Measurements from ENCODE around the gene MYH8.
A peak's percentile ranks its signal among the peaks of the same experiment; 100 is the strongest.

Gene MYH8

DNA sequence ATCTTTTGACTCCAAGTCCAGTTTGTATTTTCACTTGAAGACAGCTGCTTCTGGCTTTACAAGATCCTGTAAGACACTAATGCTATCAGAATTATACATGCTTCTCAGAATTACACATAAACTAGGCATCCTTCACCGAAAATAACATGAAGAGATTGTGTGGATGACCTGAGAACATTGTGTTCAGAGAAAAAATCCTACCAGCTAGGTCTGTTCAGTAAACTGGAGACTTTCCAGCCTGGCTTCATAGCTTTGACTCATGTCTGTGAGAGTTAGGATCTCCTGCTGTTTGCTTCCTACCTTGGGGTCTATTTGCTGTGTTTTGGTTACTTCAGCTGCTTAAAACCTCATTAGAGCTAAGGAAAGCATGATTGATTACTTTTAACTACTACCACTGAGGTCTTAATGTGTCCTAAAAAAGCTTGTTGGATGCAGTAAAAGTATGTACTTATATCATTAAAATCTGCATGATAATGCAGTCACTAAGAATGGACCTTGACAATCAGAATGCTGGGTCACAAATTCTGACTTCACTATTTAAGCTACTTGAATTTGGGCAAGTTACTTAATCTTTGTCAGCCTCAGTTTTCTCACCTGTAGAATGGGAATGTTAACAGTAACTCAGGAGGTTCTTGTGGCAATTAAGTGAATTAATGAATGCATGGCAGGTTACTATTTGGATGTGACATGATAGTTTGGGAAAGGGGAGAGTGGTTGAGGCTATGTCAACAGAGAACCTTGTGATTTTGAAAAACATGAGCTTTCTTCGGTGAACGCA is 40.9 kb downstream of the MYH8 start:
- DNase-seq = no peak

DNA sequence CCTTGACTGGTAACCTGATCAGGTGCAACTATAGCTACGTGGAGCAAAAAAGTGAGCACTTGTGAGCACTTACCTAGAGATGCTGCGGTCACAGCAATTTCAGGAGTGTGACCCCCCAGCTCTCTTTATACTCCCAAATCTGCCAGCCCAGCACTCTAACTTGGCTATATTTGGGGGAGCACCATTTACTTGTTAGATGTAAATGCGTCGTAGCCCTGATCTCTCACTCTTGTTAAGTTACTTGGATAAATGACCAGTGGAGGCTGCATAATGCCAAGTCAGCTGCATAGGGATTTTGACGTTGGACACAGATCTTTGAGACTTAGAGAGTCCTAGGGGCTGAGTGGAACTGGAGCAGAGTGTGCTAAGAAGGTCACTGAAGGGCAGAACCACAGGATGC is 48.8 kb downstream of the MYH8 start, which contains the start of gene MYH13:
Gene MYH13 (minus strand): TSS at position 101 of the 400 bp plus-strand sequence. CDS start 8,476 bp downstream, outside the sequence.
- no peak for DNase-seq

DNA sequence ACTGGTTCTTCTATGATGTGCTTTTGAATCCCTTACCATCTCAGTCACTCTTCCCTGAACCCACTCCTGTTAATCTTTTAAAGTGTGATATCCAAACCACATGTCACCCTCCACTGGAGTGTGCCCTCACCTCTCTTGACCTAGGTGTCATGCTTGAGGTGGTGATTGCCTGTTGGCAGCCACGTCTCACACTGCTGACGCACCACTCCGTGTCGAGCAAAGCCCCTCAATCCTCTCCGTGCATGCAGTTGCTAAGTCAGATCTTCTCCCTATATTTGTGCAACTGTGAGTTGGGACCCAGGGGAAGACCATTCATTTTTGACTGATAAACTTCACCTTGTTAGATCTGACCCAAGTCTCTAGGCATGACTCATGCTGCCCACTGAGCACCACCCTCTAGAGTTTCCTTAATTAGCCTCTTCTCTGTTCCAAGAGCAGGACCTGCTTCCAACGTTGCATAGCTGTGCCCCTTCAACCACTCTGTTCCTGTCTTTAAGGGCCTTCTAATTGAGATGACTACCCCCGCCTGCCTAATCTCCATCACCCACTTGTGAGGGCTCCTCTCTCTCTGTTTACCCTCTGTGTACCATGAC is 51.6 kb downstream of the MYH8 start:
- DNase-seq = no peak

DNA sequence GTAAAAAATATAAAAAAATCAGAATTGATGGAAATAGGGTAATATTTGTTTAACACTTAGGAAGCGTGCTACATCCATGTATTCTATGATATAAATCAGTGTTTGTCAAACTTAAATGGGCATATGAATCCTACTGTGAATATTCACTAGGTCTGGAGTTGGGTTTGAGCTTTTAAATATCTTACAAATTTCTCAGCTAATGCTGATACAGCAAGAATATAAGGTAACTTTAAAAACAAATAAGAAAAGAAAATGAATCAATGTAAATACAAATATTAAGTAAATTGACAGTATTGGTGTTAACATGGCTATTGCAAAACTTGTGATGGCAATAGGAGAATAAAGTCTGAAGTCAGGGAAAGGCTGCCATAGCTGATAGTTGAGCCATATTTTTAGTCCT is 52.5 kb downstream of the MYH8 start:
- no peak for DNase-seq

DNA sequence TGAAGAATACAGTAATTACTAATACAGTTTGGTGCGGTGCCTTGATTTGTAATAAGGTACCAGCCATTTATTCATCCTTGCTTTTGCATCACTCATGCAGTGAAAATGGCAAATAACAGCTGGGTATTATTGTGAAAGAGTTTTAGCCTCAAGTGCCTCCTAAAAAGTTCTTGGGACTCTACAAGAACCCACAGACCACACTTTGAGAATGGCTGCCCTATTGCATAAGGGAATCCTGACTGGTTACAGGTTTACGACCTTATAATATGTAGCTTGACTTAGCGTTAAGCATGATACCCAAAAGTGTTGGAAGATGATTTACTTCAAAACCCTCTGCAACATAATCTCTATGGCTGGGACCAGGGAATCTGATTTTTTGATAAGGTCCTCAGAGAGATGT is 53.2 kb downstream of the MYH8 start:
- no peak for DNase-seq

DNA sequence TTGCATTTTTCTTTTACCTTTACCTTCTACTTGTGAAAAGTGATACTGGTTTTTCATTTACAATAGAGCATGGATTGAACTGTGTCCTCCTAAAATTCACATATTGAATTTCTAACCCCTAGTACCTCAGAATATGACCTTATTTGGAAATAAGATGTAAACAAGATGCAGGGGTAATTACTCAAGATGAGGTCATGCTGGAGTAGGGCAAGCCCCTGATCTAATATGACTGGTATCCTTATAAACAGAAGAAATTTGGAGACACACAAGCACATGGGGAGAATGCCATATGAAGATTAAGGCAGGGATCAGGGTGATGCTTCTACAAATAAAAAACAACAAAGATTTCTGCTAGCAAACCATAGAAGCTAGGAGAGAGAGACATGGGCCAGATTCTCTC is 61.2 kb downstream of the MYH8 start:
- DNase-seq = no peak

DNA sequence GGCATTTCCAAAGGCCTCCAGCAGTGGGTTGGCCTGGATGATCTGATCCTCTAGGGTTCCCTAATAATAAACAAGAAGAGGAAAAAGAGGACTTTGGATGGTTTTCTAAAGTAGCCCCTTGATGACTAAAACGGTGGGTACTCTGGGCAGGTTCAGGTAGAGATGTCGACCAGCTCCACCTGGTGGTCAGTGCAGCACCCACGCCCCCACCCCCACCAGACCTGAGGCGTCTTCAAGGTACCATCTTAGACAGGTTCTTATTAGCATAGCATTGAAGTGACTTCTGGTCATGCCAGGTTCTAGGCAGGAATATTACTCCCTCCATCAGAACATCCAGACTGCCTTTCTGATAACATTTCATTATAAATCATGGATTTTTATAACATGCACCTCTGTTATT is 64.0 kb downstream of the MYH8 start:
- peak; percentile 17 to 35 for DNase-seq

DNA sequence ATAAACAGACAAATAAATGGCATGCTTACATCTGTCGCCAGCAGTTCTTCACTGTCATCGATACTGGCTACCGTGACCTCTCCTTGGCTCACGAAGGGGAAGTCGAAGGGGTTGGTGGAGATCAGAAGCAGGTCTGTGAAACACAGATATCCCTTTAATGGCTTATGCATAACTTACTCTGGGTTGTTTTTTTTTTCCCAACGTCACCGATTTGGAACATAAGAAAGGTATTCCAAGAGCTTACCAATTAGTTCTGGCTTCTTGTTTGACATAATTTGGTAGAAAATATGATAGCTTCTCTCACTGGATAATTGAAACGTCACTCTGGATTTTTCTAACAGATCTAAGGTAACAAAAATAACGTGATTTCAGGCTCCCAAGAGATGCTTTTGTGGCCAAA is 67.1 kb downstream of the MYH8 start:
- DNase-seq = no peak

DNA sequence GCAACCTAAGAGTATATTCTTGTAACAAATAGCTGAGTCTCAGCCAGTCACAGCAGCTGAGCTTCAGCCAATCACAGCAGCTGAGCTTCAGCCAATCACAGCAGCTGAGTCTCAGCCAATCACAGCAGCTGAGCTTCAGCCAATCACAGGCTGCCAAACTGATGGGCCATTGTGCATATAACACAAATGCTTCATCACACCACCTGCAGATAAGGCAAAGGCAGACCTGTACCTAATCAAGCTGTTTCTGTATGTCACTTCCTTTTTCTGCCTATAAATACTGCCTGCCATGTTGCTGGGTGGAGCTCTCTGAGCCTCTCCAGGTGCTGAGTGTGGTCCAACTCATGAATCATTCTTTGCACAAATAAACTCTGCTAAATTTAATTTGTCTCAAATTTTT is 68.9 kb downstream of the MYH8 start:
- DNase-seq = no peak

DNA sequence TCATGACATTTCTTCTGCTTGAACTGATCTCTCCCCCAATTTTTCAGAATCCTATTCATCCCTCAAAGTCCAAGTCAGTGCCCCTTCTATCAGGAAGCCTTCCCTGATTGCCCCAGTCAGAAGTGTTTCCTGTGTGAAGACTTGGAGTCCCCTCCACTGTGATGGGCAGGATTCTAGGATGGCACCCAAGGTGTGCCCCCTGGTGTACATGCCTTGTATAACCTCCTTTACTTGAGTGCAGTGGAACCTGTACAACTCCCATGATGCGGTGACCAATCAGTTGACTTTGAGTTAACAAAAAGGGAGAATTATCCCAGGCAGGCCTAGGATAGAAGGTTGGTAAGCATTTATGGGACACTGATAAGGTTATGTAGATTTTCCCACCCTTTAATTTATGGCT is 72.3 kb downstream of the MYH8 start:
- peak in 1 of 2 donors; percentile 2 for DNase-seq

DNA sequence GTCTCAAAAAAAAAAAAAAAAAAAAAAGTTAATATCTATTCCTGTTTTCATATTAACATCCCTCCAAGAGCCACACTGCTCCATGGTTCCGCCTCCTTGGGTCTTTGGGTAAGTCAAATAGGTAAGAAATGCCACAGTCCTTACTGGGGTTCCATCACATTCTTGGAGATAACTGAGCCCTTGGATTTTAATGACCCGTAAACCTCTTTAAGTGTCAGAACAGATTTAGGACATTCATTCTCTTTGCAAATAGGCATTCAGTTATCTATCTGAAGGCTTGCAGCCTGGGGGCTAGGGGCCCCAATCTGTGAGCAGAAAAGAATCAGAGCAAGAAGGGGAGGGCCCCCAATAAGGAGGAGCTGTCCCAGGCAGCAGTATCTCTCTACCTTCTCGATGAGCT is 76.9 kb downstream of the MYH8 start:
- DNase-seq = no peak

Data from stimulated activated CD4-positive, alpha-beta T cell treated with anti-CD3 and anti-CD28 coated beads, Interleukin-2, amount 100 ng/mL, for 24 hours (primary cell).